GM19099 (cell line): ENCODE data around the gene CNOT1.

Experiments used
- POLR2A ChIP-seq: IDR thresholded peaks from 3 replicates; pipeline ENCODE4 v1.6.1; 2011; ENCODE audit warnings: low read depth; ENCODE audit not compliant: insufficient read length; ENCODE audit errors: extremely low read depth

The CNOT1 gene

GRCh38 chr16:58506241-58507194 is 123.1 kb downstream of the CNOT1 start:
- no peak for TF ChIP-seq POLR2A

- TF ChIP-seq POLR2A: no peak
Measured at GRCh38 chr16:58503863-58504688, 125.5 kb downstream of the CNOT1 start.

- TF ChIP-seq POLR2A: no peak
Measured at GRCh38 chr16:58503166-58503862, 126.3 kb downstream of the CNOT1 start.

GRCh38 chr16:58502217-58502921 is 127.3 kb downstream of the CNOT1 start:
- no peak for TF ChIP-seq POLR2A

- no peak for TF ChIP-seq POLR2A
Measured at GRCh38 chr16:58501242-58502131, 128.1 kb downstream of the CNOT1 start.

DNA sequence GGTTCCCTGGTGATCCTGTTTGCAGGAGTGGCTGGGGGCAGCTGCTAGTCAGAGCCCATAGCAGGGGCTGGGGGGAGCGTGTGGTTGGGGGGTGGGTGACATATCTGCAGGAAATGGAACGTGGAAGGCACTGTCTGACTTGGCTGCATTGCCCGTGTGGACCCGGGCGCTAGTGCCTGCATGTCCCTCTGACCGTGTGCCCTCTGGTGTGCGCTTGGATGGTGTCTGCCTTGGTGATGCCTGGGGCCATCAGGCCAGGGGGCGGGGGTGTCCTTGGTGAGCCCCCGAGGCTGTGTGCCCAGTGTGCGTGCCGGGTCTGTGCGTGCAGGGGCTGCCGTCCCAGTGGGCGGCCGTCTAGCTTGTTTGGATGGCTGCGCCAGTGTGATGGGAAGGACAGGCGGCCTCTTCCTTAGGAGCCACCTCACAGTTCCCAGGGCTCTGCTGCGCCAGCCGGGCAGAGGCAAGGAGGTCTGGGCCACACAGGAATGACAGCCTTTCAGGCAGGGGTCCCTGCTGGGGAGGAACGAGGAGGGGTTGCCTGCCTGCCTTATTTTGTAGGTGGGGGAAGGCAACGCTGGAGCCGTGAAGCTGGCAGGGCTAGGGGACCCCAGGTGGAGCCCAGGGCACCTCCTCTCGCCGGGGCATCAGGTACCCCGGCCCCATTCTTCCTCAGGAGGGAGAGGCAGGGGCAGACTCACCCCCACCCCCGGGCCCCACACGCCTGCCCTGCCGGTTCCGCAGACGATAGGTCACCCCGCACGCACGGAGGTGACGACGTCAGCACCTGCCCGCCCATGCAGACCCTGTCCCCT is 129.0 kb downstream of the CNOT1 start:
- no peak for TF ChIP-seq POLR2A

DNA sequence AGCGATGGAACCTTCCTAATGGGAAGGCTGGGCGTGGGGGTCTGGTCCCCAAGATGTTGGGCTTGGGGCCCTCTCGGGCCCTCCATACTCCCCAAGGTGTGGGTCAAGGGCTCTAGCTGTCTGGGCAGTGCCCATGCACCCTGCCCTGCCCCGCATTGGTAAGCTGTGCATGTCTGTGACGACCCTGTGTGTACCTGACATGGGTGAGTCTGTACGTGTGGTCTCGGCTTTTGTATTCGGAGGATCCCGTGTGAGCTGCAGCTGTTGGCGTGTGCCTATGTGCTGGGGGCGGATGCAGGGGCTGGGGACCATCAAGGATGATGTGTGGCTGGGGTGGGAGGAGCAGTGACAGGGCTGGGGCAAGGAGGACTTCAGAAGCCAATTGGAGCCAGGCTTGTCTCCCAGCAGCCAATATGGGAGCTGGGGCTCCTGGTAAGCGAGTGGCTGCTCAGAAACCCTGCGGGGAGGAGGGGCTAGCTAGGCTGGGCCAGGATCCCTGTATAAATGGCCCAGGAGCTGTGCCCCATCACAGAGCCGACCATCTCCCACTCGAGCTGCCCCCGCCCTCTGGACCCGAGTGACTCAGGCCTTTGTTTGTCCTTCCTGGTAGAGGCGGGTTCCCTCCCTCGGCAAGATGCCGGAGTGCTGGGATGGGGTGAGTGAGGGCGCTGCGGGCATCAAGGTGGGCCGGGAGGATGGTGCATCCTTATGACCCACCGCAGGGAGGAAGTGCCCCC is 129.8 kb downstream of the CNOT1 start, which contains the start of gene NDRG4:
Gene NDRG4 (plus strand): TSS at position 529 of the 737 bp plus-strand sequence. CDS start 106 bp downstream, at position 635.
- peak; percentile 25 for TF ChIP-seq POLR2A

GRCh38 chr16:58499092-58499511 is 130.5 kb downstream of the CNOT1 start:
- no peak for TF ChIP-seq POLR2A

- TF ChIP-seq POLR2A: no peak
Measured at GRCh38 chr16:58498341-58499091, 131.1 kb downstream of the CNOT1 start.

DNA sequence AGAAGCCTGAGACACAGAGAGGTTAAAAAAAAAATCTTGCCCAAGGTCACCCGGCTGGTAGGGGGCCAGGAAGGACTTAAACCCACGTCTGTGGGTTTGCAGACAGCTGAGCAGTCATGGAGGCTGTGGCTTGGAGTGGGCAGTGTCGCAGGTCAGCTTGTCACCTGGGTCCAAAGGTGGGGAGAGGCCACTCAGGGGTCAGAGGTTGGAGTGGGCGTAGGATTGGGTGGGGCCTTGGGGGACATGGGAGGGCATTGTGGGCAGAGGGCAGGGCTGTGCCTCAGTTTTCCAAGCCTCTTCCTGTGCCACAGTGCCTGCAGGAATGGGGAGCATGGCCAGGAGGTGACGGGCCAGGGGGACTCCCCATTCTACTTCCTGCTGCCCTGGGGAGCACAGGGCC is 131.7 kb downstream of the CNOT1 start:
- no peak for TF ChIP-seq POLR2A

DNA sequence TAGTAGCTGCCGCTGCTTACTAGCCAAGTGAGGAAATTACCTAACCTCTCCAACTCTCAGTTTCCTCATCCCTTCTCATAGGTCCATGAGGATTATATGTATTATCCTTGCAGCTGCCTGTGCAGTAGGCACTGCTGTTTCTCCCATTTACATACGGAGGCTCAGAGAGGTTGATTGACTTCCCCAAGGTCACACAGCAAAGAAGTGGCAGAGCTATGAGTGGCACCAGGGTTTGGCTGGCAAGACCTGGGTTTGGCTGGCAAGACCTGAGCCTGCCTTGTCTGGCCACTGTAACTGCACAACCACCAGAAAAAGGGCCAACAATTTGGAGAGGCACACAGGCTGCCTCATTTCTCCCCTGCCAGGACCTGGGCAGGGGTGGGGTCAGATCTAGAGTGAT is 132.2 kb downstream of the CNOT1 start:
- no peak for TF ChIP-seq POLR2A

GRCh38 chr16:58495521-58496331 is 133.9 kb downstream of the CNOT1 start:
- TF ChIP-seq POLR2A: no peak
